Activated B cell treated with CpG ODN at 0.5 μM for 24 hours (primary cell): ENCODE data around the gene FAM117B. TPM values are rescaled to one million over a fixed set of nuclear protein-coding genes. Genes with fewer than 3 reads are reported as not detected.
"Not testable (repeated sequence)": the region's sequence is repeated elsewhere in the genome, so short reads cannot be mapped to it uniquely, and the experiment has no call there.

Source experiments
- ATAC-seq: fragments of 200-7000 bp; cut with Tn5 transposase; one replicate; pipeline ENCODE4 v1.10.0; 2021; ENCODE audit warnings: low read depth, mild to moderate bottlenecking, moderate library complexity
- CTCF ChIA-PET: fragments of 350-600 bp; sonication (Branson Sonifier 250); formaldehyde crosslinking; loops from one replicate; lab custom pipeline; 2021; ENCODE audit warnings: antibody characterized with exemption; lab: Charles Lee
- POLR2A ChIA-PET: fragments of 350-600 bp; sonication (Branson Sonifier 250); formaldehyde crosslinking; loops from one replicate; lab custom pipeline; 2021; ENCODE audit warnings: antibody characterized with exemption; lab: Charles Lee
- DNase-seq: peaks from one replicate; pipeline ENCODE4 v3.0.0; 2022
- H3K27ac Mint-ChIP-seq: one replicate; pipeline ENCODE4 v1.8.0; 2020; ENCODE audit warnings: mixed read lengths
- H3K27me3 Mint-ChIP-seq: one replicate; pipeline ENCODE4 v1.8.0; 2021; ENCODE audit warnings: mixed read lengths
- H3K36me3 Mint-ChIP-seq: one replicate; pipeline ENCODE4 v1.8.0; 2021; ENCODE audit warnings: low read depth, mixed read lengths
- H3K4me1 Mint-ChIP-seq: one replicate; pipeline ENCODE4 v1.8.0; 2021; ENCODE audit warnings: mixed read lengths
- H3K4me3 Mint-ChIP-seq: one replicate; pipeline ENCODE4 v1.8.0; 2020; ENCODE audit warnings: mild to moderate bottlenecking, mixed read lengths
- H3K9me3 Mint-ChIP-seq: one replicate; pipeline ENCODE4 v1.8.0; 2020; ENCODE audit warnings: mixed read lengths
- intact Hi-C: fragments of 100-400 bp; cut with micrococcal nuclease; formaldehyde crosslinking; loops from one replicate; pipeline ENCODE4 v1.15.1; 2024
- total RNA-seq: library from RNA; stranded (reverse); gene quantifications from 2 replicates; pipeline ENCODE4 v1.2.3, GENCODE V29; 2022
- TF ChIP-seq, protein P1 (sequence below): fragments of 200-600 bp; IDR thresholded peaks from one replicate; pipeline ENCODE4 v1.8.0; 2022; ENCODE audit warnings: antibody characterized with exemption, mild to moderate bottlenecking

Gene FAM117B
- total RNA-seq, 1 donor from 2014 or later = 22.5 TPM

DNA sequence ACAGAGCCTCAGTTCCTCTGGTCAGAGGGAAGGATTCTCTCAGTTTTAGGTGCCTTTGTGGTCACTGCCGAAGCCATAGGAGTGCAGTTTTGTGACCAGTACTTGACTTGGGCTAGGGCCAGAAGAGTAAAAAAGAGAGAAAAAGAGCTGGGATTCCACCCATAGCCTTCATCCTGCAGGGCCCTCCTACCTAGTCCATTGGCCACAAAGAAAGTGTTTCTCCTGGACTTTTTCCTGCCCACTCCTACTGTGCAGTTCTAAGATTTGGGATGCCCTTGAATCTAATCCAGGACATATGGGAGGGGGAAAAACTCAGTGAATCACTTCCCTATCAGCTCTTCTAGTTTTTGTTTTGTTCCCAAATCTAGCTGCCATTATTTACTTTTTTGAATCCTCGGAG lies 26.0 kb downstream of the FAM117B start:
- H3K9me3 Mint-ChIP-seq = no peaks in the 10 kb centered on the region
- peaks cover 89% of the 10 kb centered on the region for H3K4me1 Mint-ChIP-seq
- H3K27me3 Mint-ChIP-seq = no peaks in the 10 kb centered on the region
- DNase-seq (no peak), ATAC-seq (no peak)
- CTCF ChIA-PET = no interaction called here
- TF ChIP-seq, protein P1, sequence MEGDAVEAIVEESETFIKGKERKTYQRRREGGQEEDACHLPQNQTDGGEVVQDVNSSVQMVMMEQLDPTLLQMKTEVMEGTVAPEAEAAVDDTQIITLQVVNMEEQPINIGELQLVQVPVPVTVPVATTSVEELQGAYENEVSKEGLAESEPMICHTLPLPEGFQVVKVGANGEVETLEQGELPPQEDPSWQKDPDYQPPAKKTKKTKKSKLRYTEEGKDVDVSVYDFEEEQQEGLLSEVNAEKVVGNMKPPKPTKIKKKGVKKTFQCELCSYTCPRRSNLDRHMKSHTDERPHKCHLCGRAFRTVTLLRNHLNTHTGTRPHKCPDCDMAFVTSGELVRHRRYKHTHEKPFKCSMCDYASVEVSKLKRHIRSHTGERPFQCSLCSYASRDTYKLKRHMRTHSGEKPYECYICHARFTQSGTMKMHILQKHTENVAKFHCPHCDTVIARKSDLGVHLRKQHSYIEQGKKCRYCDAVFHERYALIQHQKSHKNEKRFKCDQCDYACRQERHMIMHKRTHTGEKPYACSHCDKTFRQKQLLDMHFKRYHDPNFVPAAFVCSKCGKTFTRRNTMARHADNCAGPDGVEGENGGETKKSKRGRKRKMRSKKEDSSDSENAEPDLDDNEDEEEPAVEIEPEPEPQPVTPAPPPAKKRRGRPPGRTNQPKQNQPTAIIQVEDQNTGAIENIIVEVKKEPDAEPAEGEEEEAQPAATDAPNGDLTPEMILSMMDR = no peak
- no peak overlapping the region for H3K27ac Mint-ChIP-seq
- intact Hi-C loops = no loop called here
- H3K4me3 Mint-ChIP-seq = no peak overlapping the region
- POLR2A ChIA-PET = interaction anchor here (0.6 to 3.4 kb wide), 5 partner anchors 9 to 25 kb away, joined by 3 to 19 read pairs (median 4); partner anchors contain the start of gene FAM117B
- H3K36me3 Mint-ChIP-seq = peaks cover 2% of the 10 kb centered on the region

DNA sequence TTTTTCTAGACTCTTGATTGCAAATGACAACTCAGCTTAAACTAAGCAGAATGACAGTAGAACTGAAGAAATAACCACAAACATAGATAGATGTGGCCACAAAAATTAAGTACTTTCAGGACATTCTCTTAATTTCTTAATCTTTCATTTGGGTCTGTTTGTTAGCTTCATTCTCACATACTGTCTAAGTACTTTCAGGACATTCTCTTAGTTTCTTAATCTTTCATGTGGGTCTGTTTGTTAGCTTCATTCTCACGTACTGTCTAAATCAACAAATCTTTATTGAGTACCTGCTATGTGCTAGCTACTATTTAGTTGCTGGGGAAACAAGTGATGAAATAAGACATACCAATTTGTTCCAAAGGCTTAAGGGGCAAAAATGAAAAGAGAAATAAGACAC lies 35.1 kb downstream of the FAM117B start:
- intact Hi-C loops = loop anchor here (2.0 kb wide), 1 partner anchor 569 kb away; the partner anchor contains the start of gene CYP20A1
- ATAC-seq (no peak), DNase-seq (no peak)
- H3K36me3 Mint-ChIP-seq = peaks cover 2% of the 10 kb centered on the region
- POLR2A ChIA-PET = interaction anchor here (0.8 to 8.8 kb wide), 7 partner anchors 9 to 201 kb away, joined by 3 to 114 read pairs (median 4); partner anchors contain the start of genes FAM117B and ICA1L
- peaks cover 91% of the 10 kb centered on the region for H3K4me1 Mint-ChIP-seq
- CTCF ChIA-PET = interaction anchor here (0.9 to 1.4 kb wide), 2 partner anchors 14 to 81 kb away, joined by 3 to 4 read pairs; no protein-coding TSS in a partner anchor
- no peaks in the 10 kb centered on the region for H3K27me3 Mint-ChIP-seq
- H3K27ac Mint-ChIP-seq = peak overlapping the region; percentile 87
- peak overlapping the region; percentile 36 for H3K4me3 Mint-ChIP-seq
- TF ChIP-seq, protein P1 = no peak
- no peaks in the 10 kb centered on the region for H3K9me3 Mint-ChIP-seq

DNA sequence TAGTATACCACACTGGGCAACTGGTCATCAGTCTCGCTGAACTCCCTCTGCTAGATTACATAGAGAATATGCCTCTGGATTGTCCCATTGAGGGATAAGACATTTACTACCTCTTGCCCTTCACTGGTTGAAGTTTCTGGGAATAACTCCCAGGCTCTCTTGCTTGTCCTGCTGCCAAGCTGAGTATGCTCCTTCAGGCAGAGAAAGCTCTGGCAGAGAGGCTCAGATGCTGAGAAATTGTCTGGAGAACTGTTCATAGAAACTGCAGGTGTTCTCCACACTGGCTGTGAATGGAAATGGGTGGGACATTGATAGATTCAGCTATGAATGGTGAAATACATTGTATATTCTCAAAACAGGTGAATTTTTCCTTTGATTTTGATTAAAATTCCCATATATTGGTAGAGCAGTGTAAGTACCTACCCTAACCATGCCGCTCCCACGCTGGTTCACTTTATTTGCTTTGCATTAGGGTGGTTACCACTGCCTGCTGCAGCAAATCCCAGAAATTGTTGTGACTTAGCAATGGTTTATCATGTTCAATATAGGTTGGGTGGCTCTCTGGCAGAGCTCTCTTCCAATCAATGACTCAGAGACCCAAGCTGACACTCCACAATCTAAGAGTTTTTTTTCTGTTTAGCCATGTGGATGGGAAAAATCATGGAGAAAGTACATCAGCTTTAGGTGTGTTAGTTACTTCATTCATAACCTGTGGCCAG lies 36.7 kb downstream of the FAM117B start:
- H3K4me1 Mint-ChIP-seq = peaks cover 88% of the 10 kb centered on the region
- H3K36me3 Mint-ChIP-seq = peaks cover 4% of the 10 kb centered on the region
- DNase-seq = no peak
- TF ChIP-seq, protein P1 = no peak
- no peak for ATAC-seq
- H3K4me3 Mint-ChIP-seq = no peak overlapping the region
- ChIA-PET POLR2A (interaction anchor here (1.2 to 8.8 kb wide), 3 partner anchors 25 to 61 kb away, joined by 3 to 114 read pairs (median 3); partner anchors contain the start of gene FAM117B), CTCF (interaction anchor here (1.6 kb wide), 1 partner anchor 83 kb away, joined by 6 read pairs; no protein-coding TSS in a partner anchor)
- no peaks in the 10 kb centered on the region for H3K9me3 Mint-ChIP-seq
- intact Hi-C loops = no loop called here
- H3K27ac Mint-ChIP-seq = peak overlapping the region; percentile 87
- H3K27me3 Mint-ChIP-seq = no peaks in the 10 kb centered on the region

DNA sequence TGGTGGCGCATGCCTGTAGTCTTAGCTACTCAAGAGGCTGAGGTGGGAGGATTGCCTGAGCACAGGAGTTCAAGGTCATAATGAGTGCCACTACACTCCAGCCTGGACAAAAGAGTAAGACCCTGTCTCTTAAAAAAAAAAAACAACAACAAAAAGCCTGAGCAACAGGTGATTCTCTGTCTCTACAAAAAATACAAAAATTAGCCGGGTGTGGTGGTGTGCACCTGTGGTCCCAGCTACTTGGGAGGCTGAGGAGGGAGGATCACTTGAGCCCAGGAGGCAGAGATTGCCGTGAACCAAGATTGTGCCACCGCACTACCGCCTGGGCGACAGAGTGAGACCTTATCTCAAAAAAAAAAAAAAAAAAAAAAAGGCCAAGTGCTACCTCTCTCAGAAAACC lies 40.3 kb downstream of the FAM117B start:
- not testable (repeated sequence) for H3K27me3 Mint-ChIP-seq, H3K4me3 Mint-ChIP-seq, DNase-seq, ATAC-seq
- peaks cover 74% of the 10 kb centered on the region for H3K4me1 Mint-ChIP-seq
- intact Hi-C loops = loop anchor here (2.0 kb wide), 1 partner anchor 14 kb away; no protein-coding TSS in a partner anchor
- peaks cover 20% of the 10 kb centered on the region for H3K36me3 Mint-ChIP-seq
- H3K9me3 Mint-ChIP-seq = peaks cover 10% of the 10 kb centered on the region
- ChIA-PET POLR2A (interaction anchor here (0.6 to 8.8 kb wide), 4 partner anchors 10 to 40 kb away, joined by 5 to 114 read pairs (median 7); partner anchors contain the start of gene FAM117B), CTCF (interaction anchor here (1.2 kb wide), 1 partner anchor 86 kb away, joined by 3 read pairs; no protein-coding TSS in a partner anchor)
- H3K27ac Mint-ChIP-seq = peak overlapping the region; percentile 82

DNA sequence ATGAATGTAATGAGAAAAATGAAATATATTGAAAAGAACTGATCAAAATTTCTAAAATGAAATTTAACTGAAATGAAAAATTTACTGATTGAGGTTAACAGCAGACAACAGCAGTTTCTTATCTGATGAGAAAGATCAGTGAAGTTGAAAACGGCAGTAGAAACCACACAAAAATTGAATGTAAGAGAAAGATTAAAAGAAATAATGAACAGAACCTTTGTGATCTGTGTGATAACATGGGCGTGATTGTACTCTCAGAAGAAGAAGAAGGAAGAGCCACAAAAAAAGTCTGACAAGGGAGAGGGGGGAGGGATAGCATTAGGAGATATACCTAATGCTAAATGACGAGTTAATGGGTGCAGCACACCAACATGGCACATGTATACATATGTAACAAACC lies 45.2 kb downstream of the FAM117B start:
- Mint-ChIP-seq H3K9me3 (peaks cover 17% of the 10 kb centered on the region), H3K4me1 (peaks cover 32% of the 10 kb centered on the region), H3K27ac (no peak overlapping the region), H3K36me3 (peaks cover 34% of the 10 kb centered on the region), H3K27me3 (no peaks in the 10 kb centered on the region), H3K4me3 (no peak overlapping the region)
- DNase-seq (no peak), ATAC-seq (no peak)
- ChIA-PET CTCF (no interaction called here), POLR2A (interaction anchor here (0.6 to 1.5 kb wide), 2 partner anchors 14 to 44 kb away, joined by 4 read pairs; no protein-coding TSS in a partner anchor)
- intact Hi-C loops = no loop called here
- TF ChIP-seq, protein P1 = no peak
